ENCODE results near the gene SUPT20HL2. TPM values are rescaled to one million over a fixed set of nuclear protein-coding genes. Genes with fewer than 3 reads are reported as not detected.

The SUPT20HL2 gene
- total and polyA plus RNA-seq, 2 experiments from 2014 or later, result 0.08 TPM; not detected in 1

DNA sequence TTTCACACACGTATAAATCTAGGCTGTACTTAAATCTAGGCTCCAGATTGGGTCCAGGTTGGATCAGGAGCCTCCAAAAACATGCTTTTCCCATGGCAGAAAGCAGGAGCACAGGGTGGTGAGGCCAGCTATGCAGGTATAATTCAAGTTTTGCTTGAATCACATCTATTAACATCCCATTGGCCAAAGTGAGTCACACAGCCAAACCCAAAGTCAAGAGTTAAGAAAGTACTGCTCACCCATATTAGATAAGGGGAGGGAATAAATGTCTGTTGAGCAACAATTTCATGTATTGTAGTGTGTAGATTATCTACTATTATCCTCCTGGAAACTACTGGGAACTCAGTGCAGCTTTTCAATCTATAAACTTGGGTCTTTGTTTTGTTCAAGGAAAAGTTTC is 12.8 kb downstream of the SUPT20HL2 start:
- Mint-ChIP-seq H3K27ac (no peak overlapping the region), H3K9me3 (no peaks in the 10 kb centered on the region), H3K36me3 (ENCODE audit: low read depth) (no peaks in the 10 kb centered on the region), H3K4me3 (no peak overlapping the region), H3K4me1 (peaks cover 13% of the 10 kb centered on the region; the same call in 2 of the 3 replicates), H3K27me3 (ENCODE audit: insufficient read depth, low read depth, poor library complexity) (no peaks in the 10 kb centered on the region)
- no peaks in the 10 kb centered on the region for H3K79me2 ChIP-seq (replicated peaks; ENCODE audit: insufficient read depth)
- no peak for TF ChIP-seq NANOG (IDR thresholded peaks at IDR 0.05; ENCODE audit: borderline replicate concordance)
- no peak for TF ChIP-seq STAT1 (IDR thresholded peaks at IDR 0.05; ENCODE audit: unreplicated experiment)
- TF ChIP-seq, protein P1, sequence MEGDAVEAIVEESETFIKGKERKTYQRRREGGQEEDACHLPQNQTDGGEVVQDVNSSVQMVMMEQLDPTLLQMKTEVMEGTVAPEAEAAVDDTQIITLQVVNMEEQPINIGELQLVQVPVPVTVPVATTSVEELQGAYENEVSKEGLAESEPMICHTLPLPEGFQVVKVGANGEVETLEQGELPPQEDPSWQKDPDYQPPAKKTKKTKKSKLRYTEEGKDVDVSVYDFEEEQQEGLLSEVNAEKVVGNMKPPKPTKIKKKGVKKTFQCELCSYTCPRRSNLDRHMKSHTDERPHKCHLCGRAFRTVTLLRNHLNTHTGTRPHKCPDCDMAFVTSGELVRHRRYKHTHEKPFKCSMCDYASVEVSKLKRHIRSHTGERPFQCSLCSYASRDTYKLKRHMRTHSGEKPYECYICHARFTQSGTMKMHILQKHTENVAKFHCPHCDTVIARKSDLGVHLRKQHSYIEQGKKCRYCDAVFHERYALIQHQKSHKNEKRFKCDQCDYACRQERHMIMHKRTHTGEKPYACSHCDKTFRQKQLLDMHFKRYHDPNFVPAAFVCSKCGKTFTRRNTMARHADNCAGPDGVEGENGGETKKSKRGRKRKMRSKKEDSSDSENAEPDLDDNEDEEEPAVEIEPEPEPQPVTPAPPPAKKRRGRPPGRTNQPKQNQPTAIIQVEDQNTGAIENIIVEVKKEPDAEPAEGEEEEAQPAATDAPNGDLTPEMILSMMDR (conservative IDR thresholded peaks at IDR 0.05; ENCODE audit: low read depth in 2 of 2), result no peak
- TF ChIP-seq, protein P2, sequence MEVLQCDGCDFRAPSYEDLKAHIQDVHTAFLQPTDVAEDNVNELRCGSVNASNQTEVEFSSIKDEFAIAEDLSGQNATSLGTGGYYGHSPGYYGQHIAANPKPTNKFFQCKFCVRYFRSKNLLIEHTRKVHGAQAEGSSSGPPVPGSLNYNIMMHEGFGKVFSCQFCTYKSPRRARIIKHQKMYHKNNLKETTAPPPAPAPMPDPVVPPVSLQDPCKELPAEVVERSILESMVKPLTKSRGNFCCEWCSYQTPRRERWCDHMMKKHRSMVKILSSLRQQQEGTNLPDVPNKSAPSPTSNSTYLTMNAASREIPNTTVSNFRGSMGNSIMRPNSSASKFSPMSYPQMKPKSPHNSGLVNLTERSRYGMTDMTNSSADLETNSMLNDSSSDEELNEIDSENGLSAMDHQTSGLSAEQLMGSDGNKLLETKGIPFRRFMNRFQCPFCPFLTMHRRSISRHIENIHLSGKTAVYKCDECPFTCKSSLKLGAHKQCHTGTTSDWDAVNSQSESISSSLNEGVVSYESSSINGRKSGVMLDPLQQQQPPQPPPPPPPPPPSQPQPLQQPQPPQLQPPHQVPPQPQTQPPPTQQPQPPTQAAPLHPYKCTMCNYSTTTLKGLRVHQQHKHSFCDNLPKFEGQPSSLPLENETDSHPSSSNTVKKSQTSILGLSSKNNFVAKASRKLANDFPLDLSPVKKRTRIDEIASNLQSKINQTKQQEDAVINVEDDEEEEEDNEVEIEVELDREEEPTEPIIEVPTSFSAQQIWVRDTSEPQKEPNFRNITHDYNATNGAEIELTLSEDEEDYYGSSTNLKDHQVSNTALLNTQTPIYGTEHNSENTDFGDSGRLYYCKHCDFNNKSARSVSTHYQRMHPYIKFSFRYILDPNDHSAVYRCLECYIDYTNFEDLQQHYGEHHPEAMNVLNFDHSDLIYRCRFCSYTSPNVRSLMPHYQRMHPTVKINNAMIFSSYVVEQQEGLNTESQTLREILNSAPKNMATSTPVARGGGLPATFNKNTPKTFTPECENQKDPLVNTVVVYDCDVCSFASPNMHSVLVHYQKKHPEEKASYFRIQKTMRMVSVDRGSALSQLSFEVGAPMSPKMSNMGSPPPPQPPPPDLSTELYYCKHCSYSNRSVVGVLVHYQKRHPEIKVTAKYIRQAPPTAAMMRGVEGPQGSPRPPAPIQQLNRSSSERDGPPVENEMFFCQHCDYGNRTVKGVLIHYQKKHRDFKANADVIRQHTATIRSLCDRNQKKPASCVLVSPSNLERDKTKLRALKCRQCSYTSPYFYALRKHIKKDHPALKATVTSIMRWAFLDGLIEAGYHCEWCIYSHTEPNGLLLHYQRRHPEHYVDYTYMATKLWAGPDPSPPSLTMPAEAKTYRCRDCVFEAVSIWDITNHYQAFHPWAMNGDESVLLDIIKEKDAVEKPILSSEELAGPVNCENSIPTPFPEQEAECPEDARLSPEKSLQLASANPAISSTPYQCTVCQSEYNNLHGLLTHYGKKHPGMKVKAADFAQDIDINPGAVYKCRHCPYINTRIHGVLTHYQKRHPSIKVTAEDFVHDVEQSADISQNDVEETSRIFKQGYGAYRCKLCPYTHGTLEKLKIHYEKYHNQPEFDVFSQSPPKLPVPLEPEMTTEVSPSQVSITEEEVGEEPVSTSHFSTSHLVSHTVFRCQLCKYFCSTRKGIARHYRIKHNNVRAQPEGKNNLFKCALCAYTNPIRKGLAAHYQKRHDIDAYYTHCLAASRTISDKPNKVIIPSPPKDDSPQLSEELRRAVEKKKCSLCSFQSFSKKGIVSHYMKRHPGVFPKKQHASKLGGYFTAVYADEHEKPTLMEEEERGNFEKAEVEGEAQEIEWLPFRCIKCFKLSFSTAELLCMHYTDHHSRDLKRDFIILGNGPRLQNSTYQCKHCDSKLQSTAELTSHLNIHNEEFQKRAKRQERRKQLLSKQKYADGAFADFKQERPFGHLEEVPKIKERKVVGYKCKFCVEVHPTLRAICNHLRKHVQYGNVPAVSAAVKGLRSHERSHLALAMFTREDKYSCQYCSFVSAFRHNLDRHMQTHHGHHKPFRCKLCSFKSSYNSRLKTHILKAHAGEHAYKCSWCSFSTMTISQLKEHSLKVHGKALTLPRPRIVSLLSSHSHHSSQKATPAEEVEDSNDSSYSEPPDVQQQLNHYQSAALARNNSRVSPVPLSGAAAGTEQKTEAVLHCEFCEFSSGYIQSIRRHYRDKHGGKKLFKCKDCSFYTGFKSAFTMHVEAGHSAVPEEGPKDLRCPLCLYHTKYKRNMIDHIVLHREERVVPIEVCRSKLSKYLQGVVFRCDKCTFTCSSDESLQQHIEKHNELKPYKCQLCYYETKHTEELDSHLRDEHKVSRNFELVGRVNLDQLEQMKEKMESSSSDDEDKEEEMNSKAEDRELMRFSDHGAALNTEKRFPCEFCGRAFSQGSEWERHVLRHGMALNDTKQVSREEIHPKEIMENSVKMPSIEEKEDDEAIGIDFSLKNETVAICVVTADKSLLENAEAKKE (CRISPR knock-in tag; IDR thresholded peaks at IDR 0.05), result no peak
- no peak for TF ChIP-seq ZNF114 (CRISPR knock-in tag; IDR thresholded peaks at IDR 0.05)
- TF ChIP-seq CREB1 (CRISPR knock-in tag; IDR thresholded peaks at IDR 0.05; ENCODE audit: low read depth), result no peak
- TF ChIP-seq, protein P3, sequence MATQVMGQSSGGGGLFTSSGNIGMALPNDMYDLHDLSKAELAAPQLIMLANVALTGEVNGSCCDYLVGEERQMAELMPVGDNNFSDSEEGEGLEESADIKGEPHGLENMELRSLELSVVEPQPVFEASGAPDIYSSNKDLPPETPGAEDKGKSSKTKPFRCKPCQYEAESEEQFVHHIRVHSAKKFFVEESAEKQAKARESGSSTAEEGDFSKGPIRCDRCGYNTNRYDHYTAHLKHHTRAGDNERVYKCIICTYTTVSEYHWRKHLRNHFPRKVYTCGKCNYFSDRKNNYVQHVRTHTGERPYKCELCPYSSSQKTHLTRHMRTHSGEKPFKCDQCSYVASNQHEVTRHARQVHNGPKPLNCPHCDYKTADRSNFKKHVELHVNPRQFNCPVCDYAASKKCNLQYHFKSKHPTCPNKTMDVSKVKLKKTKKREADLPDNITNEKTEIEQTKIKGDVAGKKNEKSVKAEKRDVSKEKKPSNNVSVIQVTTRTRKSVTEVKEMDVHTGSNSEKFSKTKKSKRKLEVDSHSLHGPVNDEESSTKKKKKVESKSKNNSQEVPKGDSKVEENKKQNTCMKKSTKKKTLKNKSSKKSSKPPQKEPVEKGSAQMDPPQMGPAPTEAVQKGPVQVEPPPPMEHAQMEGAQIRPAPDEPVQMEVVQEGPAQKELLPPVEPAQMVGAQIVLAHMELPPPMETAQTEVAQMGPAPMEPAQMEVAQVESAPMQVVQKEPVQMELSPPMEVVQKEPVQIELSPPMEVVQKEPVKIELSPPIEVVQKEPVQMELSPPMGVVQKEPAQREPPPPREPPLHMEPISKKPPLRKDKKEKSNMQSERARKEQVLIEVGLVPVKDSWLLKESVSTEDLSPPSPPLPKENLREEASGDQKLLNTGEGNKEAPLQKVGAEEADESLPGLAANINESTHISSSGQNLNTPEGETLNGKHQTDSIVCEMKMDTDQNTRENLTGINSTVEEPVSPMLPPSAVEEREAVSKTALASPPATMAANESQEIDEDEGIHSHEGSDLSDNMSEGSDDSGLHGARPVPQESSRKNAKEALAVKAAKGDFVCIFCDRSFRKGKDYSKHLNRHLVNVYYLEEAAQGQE (IDR thresholded peaks at IDR 0.05; ENCODE audit: unreplicated experiment), result no peak
- TF ChIP-seq ZNF331 (CRISPR knock-in tag; IDR thresholded peaks at IDR 0.05; ENCODE audit: low read depth), result no peak
- no peak for TF ChIP-seq EZH2 (IDR thresholded peaks at IDR 0.05; ENCODE audit: low read depth, unreplicated experiment)
- TF ChIP-seq EZH2phosphoT487 (IDR thresholded peaks at IDR 0.05; ENCODE audit: unreplicated experiment), result no peak
- no peak for TF ChIP-seq POLR2AphosphoS5 (IDR thresholded peaks at IDR 0.05; ENCODE audit: low read depth)
- TF ChIP-seq, protein P4, sequence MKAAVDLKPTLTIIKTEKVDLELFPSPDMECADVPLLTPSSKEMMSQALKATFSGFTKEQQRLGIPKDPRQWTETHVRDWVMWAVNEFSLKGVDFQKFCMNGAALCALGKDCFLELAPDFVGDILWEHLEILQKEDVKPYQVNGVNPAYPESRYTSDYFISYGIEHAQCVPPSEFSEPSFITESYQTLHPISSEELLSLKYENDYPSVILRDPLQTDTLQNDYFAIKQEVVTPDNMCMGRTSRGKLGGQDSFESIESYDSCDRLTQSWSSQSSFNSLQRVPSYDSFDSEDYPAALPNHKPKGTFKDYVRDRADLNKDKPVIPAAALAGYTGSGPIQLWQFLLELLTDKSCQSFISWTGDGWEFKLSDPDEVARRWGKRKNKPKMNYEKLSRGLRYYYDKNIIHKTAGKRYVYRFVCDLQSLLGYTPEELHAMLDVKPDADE (IDR thresholded peaks at IDR 0.05), result no peak
- TF ChIP-seq JUNB (IDR thresholded peaks at IDR 0.05; ENCODE audit: unreplicated experiment), result no peak
- no peaks in the 10 kb centered on the region for H3K36me3 ChIP-seq (ENCODE audit: insufficient read depth)
- no peaks in the 10 kb centered on the region for H3K27me3 ChIP-seq (ENCODE audit: insufficient read depth)
- H2AFZ ChIP-seq, result no peak overlapping the region
- no peaks in the 10 kb centered on the region for H3F3A ChIP-seq (replicated peaks; ENCODE audit: low read depth)
- H3K4me3 ChIP-seq, result no peak overlapping the region
- no peaks in the 10 kb centered on the region for H3K9me2 ChIP-seq (ENCODE audit: insufficient read depth)
- H4K20me1 ChIP-seq (replicated peaks; ENCODE audit: insufficient read depth), result no peaks in the 10 kb centered on the region
- no peak overlapping the region for H3K27ac ChIP-seq (ENCODE audit: low read depth)
- H3K4me2 ChIP-seq, result no peak overlapping the region
- DNase-seq (ENCODE audit: low spot score) (no peak), ATAC-seq (no peak)
- H3K4me1 ChIP-seq (ENCODE audit: insufficient read depth), result peaks cover 8% of the 10 kb centered on the region; the same call in 1 of the 2 replicates

Data from GM23338 (cell line).